Measurements from ENCODE around the gene PSMB7.

Gene PSMB7

DNA sequence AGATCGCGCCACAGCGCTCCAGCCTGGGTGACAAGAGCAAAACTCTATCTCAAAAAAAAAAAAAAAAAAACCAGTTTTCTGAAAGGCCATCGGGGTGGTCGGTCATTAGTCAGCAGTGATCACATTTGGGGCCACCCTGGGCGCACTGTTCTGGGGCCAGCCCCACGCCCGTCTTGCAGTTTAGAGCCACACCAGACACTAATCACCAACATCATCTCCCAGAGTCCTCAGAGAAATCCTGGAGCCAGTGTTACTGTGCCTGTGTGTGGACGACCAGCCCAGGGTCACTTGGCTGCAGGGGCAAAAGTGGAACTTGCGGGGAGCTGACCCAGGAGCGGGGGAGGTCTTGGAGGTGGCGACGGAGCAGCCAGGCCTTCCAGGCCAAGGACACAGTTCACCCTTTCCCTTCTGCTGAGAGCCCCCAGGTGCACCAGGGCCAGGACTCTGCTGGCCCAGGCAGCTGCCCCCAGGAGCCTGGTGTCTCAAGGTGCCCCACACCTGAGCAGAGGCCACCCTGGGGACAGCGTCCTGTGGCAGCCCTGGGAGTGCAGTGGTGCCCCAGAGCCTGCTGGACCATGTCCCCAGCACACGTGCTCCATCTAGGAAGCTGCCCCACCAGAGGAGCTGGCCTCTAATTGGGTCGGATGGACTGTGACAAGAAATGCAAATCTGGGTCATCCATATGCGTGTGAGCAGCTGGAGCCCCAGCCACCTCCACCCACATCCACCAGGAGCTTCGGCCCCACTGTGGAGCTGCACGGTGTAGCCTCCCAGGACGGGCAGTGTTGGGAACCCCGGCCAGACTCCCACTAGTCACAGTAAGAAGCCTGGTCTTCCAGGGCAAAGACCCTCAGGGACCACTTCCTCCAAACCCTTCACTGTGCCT is 106.4 kb downstream of the PSMB7 start:
- H3K4me1 Mint-ChIP-seq (ENCODE audit: low read depth), result peaks cover 27% of the 10 kb centered on the region
- H3K27me3 Mint-ChIP-seq, result no peaks in the 10 kb centered on the region
- H3K4me3 Mint-ChIP-seq, result no peak overlapping the region
- no peak overlapping the region for H3K27ac Mint-ChIP-seq
- H3K36me3 Mint-ChIP-seq (ENCODE audit: low read depth), result peaks cover 100% of the 10 kb centered on the region
- H3K9me3 Mint-ChIP-seq, result no peaks in the 10 kb centered on the region
- intact Hi-C loops (cut with micrococcal nuclease), result no loop called here

DNA sequence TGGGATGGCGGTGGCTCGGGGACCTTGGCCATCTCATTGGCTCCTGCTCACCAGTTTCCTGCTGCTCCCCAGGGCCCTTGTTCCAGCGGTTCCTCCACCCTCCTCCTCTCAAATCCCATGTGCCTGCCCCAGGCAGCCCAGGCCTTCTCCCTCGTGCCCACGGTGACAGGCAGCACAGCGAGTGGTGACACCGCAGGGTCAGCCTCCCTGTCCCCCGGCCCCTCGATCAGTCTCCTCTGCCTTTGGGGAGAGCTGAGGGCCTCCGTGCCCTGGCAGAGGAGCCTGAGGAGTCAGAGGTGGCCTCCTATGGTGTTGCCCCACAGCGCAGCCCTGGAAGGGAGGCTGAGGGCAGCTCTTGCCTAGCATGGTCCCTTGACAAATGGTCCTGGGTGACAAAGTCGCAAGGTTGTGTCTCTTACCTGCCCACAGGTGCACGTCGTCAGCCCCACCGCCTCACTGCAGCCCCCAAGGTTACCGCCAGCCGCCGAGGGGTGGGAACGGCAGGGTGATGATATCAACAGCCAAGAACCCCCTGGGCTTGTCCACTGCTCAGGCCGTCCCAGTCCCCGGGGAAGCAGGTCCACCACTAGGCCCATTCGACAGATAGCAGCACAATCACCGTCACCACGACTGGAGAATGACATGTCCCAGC is 107.7 kb downstream of the PSMB7 start:
- H3K4me3 Mint-ChIP-seq, result no peak overlapping the region
- no peaks in the 10 kb centered on the region for H3K9me3 Mint-ChIP-seq
- intact Hi-C loops (cut with micrococcal nuclease), result no loop called here
- no peaks in the 10 kb centered on the region for H3K27me3 Mint-ChIP-seq
- H3K4me1 Mint-ChIP-seq (ENCODE audit: low read depth), result peaks cover 38% of the 10 kb centered on the region
- no peak overlapping the region for H3K27ac Mint-ChIP-seq
- H3K36me3 Mint-ChIP-seq (ENCODE audit: low read depth), result peaks cover 100% of the 10 kb centered on the region

DNA sequence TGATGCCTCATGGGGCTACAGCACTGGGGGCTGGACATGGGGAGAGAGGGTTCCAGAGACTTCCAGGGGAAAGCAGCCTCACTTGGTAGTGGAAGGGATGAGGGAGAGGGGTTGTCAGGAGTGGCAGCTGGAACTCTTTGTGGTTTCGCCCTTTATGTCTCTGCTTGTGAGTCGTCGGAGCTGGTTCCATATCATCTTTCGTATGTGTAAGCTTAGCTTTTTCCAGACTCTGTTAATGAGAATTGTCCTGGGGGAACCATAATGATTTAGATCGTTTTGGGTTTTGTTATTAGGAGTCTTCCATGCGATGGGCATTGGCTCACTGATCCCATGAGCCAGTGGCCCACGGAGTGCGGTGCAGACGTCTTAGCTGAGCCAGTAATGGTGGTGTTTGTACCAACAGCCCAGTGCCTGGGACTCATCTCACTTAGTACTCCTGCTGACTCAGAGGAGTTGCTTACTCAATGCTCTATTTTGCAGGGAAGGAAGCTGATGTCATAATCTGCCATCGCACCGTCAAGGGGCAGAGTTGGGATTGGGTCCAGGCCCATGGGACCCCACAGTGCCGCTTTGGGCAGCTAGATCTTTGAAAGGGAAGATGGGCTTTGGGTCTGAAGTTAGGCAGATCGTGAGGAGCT is 109.0 kb downstream of the PSMB7 start:
- intact Hi-C loops (cut with micrococcal nuclease), result no loop called here
- peak overlapping the region; percentile 54 for H3K27ac Mint-ChIP-seq
- H3K4me1 Mint-ChIP-seq (ENCODE audit: low read depth), result peaks cover 36% of the 10 kb centered on the region
- H3K4me3 Mint-ChIP-seq, result no peak overlapping the region
- H3K9me3 Mint-ChIP-seq, result no peaks in the 10 kb centered on the region
- H3K36me3 Mint-ChIP-seq (ENCODE audit: low read depth), result peaks cover 100% of the 10 kb centered on the region
- no peaks in the 10 kb centered on the region for H3K27me3 Mint-ChIP-seq

DNA sequence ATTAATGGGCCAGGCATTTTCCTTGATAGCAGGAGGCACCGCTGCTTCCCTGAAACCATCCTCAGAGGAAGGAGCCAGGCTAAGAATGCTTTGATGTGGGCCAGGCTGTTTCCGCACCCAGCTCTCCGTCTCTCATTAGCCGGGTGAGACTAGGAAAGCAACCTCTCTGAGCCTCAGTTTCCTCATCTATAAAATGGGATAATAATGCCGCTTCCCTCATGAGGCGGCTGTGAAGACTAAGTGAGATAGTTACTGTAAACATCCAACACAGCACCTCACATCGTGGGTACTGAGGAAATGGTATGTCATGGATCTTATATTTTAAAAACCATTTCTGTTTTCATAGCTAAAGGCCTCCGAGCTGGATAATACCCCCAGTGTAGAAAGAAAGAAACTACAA is 111.0 kb downstream of the PSMB7 start:
- intact Hi-C loops (cut with micrococcal nuclease), result no loop called here
- no peaks in the 10 kb centered on the region for H3K9me3 Mint-ChIP-seq

GRCh38 chr9:124303762-124304161 is 111.5 kb downstream of the PSMB7 start:
- intact Hi-C loops (cut with micrococcal nuclease), result no loop called here
- no peak overlapping the region for H3K27ac Mint-ChIP-seq
- no peaks in the 10 kb centered on the region for H3K27me3 Mint-ChIP-seq
- peaks cover 61% of the 10 kb centered on the region for H3K4me1 Mint-ChIP-seq (ENCODE audit: low read depth)
- H3K9me3 Mint-ChIP-seq, result no peaks in the 10 kb centered on the region
- no peak overlapping the region for H3K4me3 Mint-ChIP-seq
- H3K36me3 Mint-ChIP-seq (ENCODE audit: low read depth), result peaks cover 100% of the 10 kb centered on the region

More for the DNA sequence above, 111.0 kb downstream of the PSMB7 start:
- Mint-ChIP-seq H3K4me1 (ENCODE audit: low read depth) (peaks cover 56% of the 10 kb centered on the region), H3K36me3 (ENCODE audit: low read depth) (peaks cover 100% of the 10 kb centered on the region), H3K27ac (no peak overlapping the region), H3K4me3 (no peak overlapping the region), H3K27me3 (no peaks in the 10 kb centered on the region)
